ENCODE results near the gene FKBP6.
"Not testable (repeated sequence)": the region's sequence is repeated elsewhere in the genome, so short reads cannot be mapped to it uniquely, and the experiment has no call there.

FKBP6 gene

GRCh38 chr7:73327922-73328321 is at the start of gene FKBP6, which contains the start of gene TRIM50:
Gene FKBP6, plus strand, starts transcription at chr7:73328161. Its CDS starts 268 bp downstream, at chr7:73328429.
Gene TRIM50, minus strand, starts transcription at chr7:73328082. Its CDS starts 3,295 bp downstream, at chr7:73324787.
- DNase-seq (ENCODE audit: low spot score); ATAC-seq (ENCODE audit: low read depth); H3K4me3 ChIP-seq (ENCODE audit: severe bottlenecking); H3K27ac ChIP-seq (ENCODE audit: poor library complexity, severe bottlenecking); H3K36me3 ChIP-seq (ENCODE audit: low read depth); H3K9me3 ChIP-seq (ENCODE audit: severe bottlenecking); H3K27me3 ChIP-seq (ENCODE audit: insufficient read depth, poor library complexity, severe bottlenecking); H3K4me1 ChIP-seq (ENCODE audit: insufficient read depth, poor library complexity, severe bottlenecking): not testable (repeated sequence)

GRCh38 chr7:73297235-73297634 is 30.7 kb upstream of the FKBP6 start:
- not testable (repeated sequence) for H3K27ac ChIP-seq (ENCODE audit: poor library complexity, severe bottlenecking); DNase-seq (ENCODE audit: low spot score); H3K9me3 ChIP-seq (ENCODE audit: severe bottlenecking); H3K27me3 ChIP-seq (ENCODE audit: insufficient read depth, poor library complexity, severe bottlenecking); ATAC-seq (ENCODE audit: low read depth); H3K4me3 ChIP-seq (ENCODE audit: severe bottlenecking); H3K4me1 ChIP-seq (ENCODE audit: insufficient read depth, poor library complexity, severe bottlenecking); H3K36me3 ChIP-seq (ENCODE audit: low read depth)

- H3K27me3 ChIP-seq (ENCODE audit: insufficient read depth, poor library complexity, severe bottlenecking); H3K36me3 ChIP-seq (ENCODE audit: low read depth); H3K9me3 ChIP-seq (ENCODE audit: severe bottlenecking); H3K27ac ChIP-seq (ENCODE audit: poor library complexity, severe bottlenecking); DNase-seq (ENCODE audit: low spot score); H3K4me3 ChIP-seq (ENCODE audit: severe bottlenecking); H3K4me1 ChIP-seq (ENCODE audit: insufficient read depth, poor library complexity, severe bottlenecking); ATAC-seq (ENCODE audit: low read depth): not testable (repeated sequence)
Observed at GRCh38 chr7:73297706-73298105, 30.3 kb upstream of the FKBP6 start.

GRCh38 chr7:73299812-73300211 is 28.1 kb upstream of the FKBP6 start:
- H3K27me3 ChIP-seq (ENCODE audit: insufficient read depth, poor library complexity, severe bottlenecking); H3K27ac ChIP-seq (ENCODE audit: poor library complexity, severe bottlenecking); DNase-seq (ENCODE audit: low spot score); H3K36me3 ChIP-seq (ENCODE audit: low read depth); H3K4me1 ChIP-seq (ENCODE audit: insufficient read depth, poor library complexity, severe bottlenecking); H3K9me3 ChIP-seq (ENCODE audit: severe bottlenecking); H3K4me3 ChIP-seq (ENCODE audit: severe bottlenecking); ATAC-seq (ENCODE audit: low read depth): not testable (repeated sequence)

GRCh38 chr7:73301108-73301507 is 26.9 kb upstream of the FKBP6 start:
- peak; percentile 37; the same call in 2 of the 3 replicates for ATAC-seq (ENCODE audit: low read depth)
- not testable (repeated sequence) for DNase-seq (ENCODE audit: low spot score)

GRCh38 chr7:73302846-73303245 is 25.1 kb upstream of the FKBP6 start:
- H3K4me3 ChIP-seq (ENCODE audit: severe bottlenecking); H3K27ac ChIP-seq (ENCODE audit: poor library complexity, severe bottlenecking); DNase-seq (ENCODE audit: low spot score); H3K9me3 ChIP-seq (ENCODE audit: severe bottlenecking); H3K4me1 ChIP-seq (ENCODE audit: insufficient read depth, poor library complexity, severe bottlenecking); H3K27me3 ChIP-seq (ENCODE audit: insufficient read depth, poor library complexity, severe bottlenecking); ATAC-seq (ENCODE audit: low read depth): not testable (repeated sequence)
- H3K36me3 ChIP-seq (ENCODE audit: low read depth) = peaks cover 23% of the 10 kb centered on the region

More at GRCh38 chr7:73301108-73301507, 26.9 kb upstream of the FKBP6 start:
- H3K4me1 ChIP-seq (ENCODE audit: insufficient read depth, poor library complexity, severe bottlenecking); H3K4me3 ChIP-seq (ENCODE audit: severe bottlenecking); H3K27ac ChIP-seq (ENCODE audit: poor library complexity, severe bottlenecking); H3K27me3 ChIP-seq (ENCODE audit: insufficient read depth, poor library complexity, severe bottlenecking); H3K9me3 ChIP-seq (ENCODE audit: severe bottlenecking): not testable (repeated sequence)
- peaks cover 15% of the 10 kb centered on the region for H3K36me3 ChIP-seq (ENCODE audit: low read depth)

- no peak for DNase-seq (ENCODE audit: low spot score)
Observed at GRCh38 chr7:73303546-73303945, 24.4 kb upstream of the FKBP6 start.

More at GRCh38 chr7:73303546-73303945, 24.4 kb upstream of the FKBP6 start:
- Histone ChIP-seq H3K9me3 (ENCODE audit: severe bottlenecking) (no peaks in the 10 kb centered on the region), H3K4me1 (ENCODE audit: insufficient read depth, poor library complexity, severe bottlenecking) (no peaks in the 10 kb centered on the region), H3K36me3 (ENCODE audit: low read depth) (peaks cover 23% of the 10 kb centered on the region), H3K4me3 (ENCODE audit: severe bottlenecking) (no peak overlapping the region), H3K27ac (ENCODE audit: poor library complexity, severe bottlenecking) (no peak overlapping the region), H3K27me3 (ENCODE audit: insufficient read depth, poor library complexity, severe bottlenecking) (no peaks in the 10 kb centered on the region)
- TF ChIP-seq CTCF (IDR thresholded peaks at IDR 0.05; ENCODE audit: poor library complexity, severe bottlenecking) = no peak
- no peak for ATAC-seq (ENCODE audit: low read depth)
